ENCODE measurements around the gene ABCA10. TPM values are rescaled to one million over a fixed set of nuclear protein-coding genes. Genes with fewer than 3 reads are reported as not detected.
"Not testable (repeated sequence)": the region's sequence is repeated elsewhere in the genome, so short reads cannot be mapped to it uniquely, and the experiment has no call there.

The ABCA10 gene
- total RNA-seq, 1 donor from 2014 or later = 0.23 TPM

DNA sequence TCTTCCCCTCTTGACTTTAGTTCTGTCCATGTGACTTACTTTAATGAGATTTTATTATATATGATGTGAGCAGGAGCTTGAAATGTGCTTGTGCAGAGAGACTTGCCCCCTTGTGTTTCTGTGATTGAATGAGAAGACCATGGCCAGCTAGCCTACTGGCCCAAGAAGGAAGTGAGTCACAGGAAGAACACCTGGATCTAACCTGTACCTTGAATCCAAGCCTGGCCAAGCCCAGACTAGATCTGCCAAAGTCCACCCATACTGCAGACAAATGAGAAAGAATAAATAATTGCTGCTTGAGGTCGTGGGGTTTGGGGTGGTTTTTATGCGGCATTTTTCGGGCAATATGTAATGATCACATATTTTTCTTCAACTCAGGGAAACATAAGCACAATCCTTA lies 9.6 kb downstream of the ABCA10 start:
- Mint-ChIP-seq H3K4me1 (ENCODE audit: low read depth) (peaks cover 4% of the 10 kb centered on the region), H3K4me3 (ENCODE audit: low read depth) (no peak overlapping the region), H3K27me3 (ENCODE audit: low read depth) (peaks cover 2% of the 10 kb centered on the region), H3K27ac (no peak overlapping the region), H3K9me3 (no peaks in the 10 kb centered on the region), H3K36me3 (ENCODE audit: low read depth) (no peaks in the 10 kb centered on the region)
- DNase-seq (ENCODE audit: low spot score) = no peak
- intact Hi-C loops (cut with micrococcal nuclease) = no loop called here

DNA sequence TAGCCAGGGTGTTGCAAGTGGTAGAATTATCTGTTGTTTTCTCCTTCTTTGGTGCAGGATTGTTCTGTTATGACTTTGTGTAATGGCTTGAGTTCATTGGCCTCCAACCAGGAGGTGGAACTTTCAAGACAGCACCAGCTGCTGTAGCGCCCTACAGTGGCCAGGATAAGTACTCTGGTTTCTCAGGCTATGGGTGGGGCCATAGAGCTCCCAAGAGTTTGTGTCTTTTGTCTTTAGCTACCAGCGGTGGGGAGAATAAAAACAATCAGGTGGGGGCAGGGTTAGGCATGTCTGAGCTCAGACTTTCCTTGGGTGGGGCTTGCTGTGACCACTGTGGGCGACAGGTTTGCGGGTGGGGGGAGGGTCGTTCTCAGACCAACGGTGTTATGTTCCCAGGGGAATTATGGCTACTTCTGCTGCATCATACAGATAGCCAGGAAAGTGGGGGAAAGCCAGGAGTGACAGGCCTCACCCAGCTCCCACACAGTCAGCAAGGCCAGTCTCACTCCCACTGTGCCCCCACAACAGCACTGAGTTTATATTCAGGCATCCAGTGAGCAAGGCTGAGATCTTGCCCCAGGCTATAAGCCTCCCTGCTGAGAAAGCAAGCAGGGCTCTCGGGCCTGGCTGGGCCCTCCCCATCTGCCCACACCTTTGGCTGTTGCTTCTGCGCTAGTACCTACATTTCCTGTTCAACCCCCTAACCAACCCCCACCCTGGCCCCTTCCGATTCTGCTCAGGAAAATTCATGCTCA lies 15.4 kb downstream of the ABCA10 start:
- H3K36me3 Mint-ChIP-seq (ENCODE audit: low read depth) = no peaks in the 10 kb centered on the region
- no peaks in the 10 kb centered on the region for H3K9me3 Mint-ChIP-seq
- no peak overlapping the region for H3K4me3 Mint-ChIP-seq (ENCODE audit: low read depth)
- no peak for DNase-seq (ENCODE audit: low spot score)
- H3K27me3 Mint-ChIP-seq (ENCODE audit: low read depth) = no peaks in the 10 kb centered on the region
- H3K27ac Mint-ChIP-seq = no peak overlapping the region
- no peaks in the 10 kb centered on the region for H3K4me1 Mint-ChIP-seq (ENCODE audit: low read depth)
- intact Hi-C loops (cut with micrococcal nuclease) = no loop called here

DNA sequence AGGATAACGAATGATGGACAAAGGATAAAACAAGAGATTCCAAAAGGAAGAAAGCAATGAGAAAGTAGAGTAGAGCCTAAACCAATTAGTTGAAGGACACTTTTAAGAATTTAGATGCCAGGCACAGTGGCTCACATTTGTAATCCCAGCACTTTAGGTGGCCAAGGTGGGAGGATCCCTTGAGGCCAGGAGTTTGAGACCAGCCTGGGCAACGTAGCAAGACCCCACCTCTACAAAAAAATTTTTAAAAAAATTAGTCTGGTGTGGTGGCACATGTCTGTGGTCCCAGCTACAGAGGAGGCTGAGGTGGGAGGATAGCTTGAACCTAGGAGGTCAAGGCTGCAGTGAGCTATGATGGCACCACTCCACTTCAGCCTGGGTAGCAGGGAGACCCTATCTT lies 20.0 kb downstream of the ABCA10 start:
- no peaks in the 10 kb centered on the region for H3K27me3 Mint-ChIP-seq (ENCODE audit: low read depth)
- intact Hi-C loops (cut with micrococcal nuclease) = no loop called here
- no peaks in the 10 kb centered on the region for H3K9me3 Mint-ChIP-seq
- H3K27ac Mint-ChIP-seq = no peak overlapping the region
- no peaks in the 10 kb centered on the region for H3K4me1 Mint-ChIP-seq (ENCODE audit: low read depth)
- H3K36me3 Mint-ChIP-seq (ENCODE audit: low read depth) = no peaks in the 10 kb centered on the region
- H3K4me3 Mint-ChIP-seq (ENCODE audit: low read depth) = no peak overlapping the region
- DNase-seq (ENCODE audit: low spot score) = no peak

DNA sequence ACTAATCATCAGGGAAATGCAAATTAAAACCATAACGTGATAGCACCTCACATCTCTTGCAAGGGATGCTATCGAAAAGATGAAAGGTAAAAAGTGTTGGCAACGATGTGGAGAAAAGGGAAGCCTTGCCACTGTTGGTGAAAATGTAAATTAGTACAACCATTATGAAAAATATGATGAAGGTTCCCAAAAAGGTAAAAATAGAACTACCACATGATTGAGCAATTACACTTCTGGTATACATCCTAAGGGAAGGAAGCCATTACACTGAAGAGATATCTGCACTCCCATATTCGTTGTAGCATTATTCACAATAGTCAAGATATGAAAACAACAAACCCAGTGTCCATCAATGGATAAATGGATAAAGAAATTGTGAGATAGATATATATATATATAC lies 21.5 kb downstream of the ABCA10 start:
- H3K36me3 Mint-ChIP-seq (ENCODE audit: low read depth) = no peaks in the 10 kb centered on the region
- H3K4me1 Mint-ChIP-seq (ENCODE audit: low read depth) = no peaks in the 10 kb centered on the region
- intact Hi-C loops (cut with micrococcal nuclease) = no loop called here
- H3K9me3 Mint-ChIP-seq = no peaks in the 10 kb centered on the region
- no peak for DNase-seq (ENCODE audit: low spot score)
- no peak overlapping the region for H3K27ac Mint-ChIP-seq
- H3K4me3 Mint-ChIP-seq (ENCODE audit: low read depth) = no peak overlapping the region
- peaks cover 2% of the 10 kb centered on the region for H3K27me3 Mint-ChIP-seq (ENCODE audit: low read depth)

DNA sequence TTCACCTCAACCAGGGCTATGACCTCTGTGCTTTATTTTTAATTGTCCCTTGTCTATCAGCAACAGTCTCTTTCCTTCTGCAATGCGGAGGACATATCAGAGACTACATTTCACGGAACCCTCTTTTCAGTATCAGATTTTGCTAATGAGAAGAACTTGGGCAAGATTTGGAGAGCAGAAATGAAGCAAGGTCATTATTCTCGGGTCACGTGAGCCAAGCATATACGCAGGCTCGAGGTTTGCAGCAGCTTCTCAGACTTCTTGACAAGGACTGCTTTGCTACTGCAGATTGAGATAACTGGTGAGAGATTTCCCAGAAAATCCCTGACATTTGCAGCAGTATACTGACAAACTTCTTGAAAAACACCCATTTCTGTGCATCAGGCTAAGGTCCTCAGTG lies 30.4 kb downstream of the ABCA10 start:
- Mint-ChIP-seq H3K27ac (no peak overlapping the region), H3K27me3 (ENCODE audit: low read depth) (no peaks in the 10 kb centered on the region), H3K36me3 (ENCODE audit: low read depth) (no peaks in the 10 kb centered on the region), H3K9me3 (no peaks in the 10 kb centered on the region), H3K4me3 (ENCODE audit: low read depth) (no peak overlapping the region), H3K4me1 (ENCODE audit: low read depth) (no peaks in the 10 kb centered on the region)
- intact Hi-C loops (cut with micrococcal nuclease) = no loop called here
- no peak for DNase-seq (ENCODE audit: low spot score)

DNA sequence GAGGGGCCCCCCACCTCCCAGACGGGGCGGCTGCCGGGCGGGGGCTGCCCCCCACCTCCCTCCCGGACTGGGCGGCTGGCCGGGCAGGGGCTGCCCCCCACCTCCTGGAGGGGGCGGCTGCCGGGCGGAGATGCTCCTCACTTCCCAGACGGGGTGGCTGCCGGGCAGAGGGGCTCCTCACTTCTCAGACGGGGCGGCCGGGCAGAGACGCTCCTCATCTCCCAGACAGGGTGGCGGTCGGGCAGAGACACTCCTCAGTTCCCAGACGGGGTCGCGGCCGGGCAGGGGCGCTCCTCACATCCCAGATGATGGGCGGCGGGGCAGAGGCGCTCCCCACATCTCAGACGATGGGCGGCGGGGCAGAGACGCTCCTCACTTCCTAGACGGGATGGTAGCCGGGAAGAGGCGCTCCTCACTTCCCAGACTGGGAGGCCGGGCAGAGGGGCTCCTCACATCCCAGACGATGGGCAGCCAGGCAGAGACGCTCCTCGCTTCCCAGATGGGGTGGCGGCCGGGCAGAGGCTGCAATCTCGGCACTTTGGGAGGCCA lies 32.4 kb downstream of the ABCA10 start:
- H3K9me3 Mint-ChIP-seq; H3K27ac Mint-ChIP-seq; intact Hi-C loops (cut with micrococcal nuclease); DNase-seq (ENCODE audit: low spot score); H3K4me3 Mint-ChIP-seq (ENCODE audit: low read depth); H3K27me3 Mint-ChIP-seq (ENCODE audit: low read depth); H3K36me3 Mint-ChIP-seq (ENCODE audit: low read depth); H3K4me1 Mint-ChIP-seq (ENCODE audit: low read depth): not testable (repeated sequence)

DNA sequence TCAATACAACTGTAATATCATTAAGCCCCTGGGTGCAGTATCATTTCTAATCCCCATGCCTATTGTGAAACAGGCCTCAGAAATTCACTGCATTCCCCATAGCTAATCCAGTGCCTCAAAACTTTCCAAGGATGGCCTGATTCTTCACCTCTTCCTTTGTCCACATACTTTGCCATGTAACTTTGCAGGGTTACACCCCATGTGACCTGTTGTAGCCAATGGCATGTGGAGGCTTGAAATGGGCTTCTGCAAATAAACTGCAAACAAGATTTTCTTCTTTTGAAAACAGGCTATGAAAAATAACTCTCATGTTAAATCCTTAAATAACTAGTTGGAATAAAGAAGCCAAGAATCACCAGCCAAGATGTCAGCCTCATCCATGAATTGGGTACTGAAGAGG lies 35.9 kb downstream of the ABCA10 start:
- intact Hi-C loops (cut with micrococcal nuclease) = no loop called here
- H3K36me3 Mint-ChIP-seq (ENCODE audit: low read depth) = no peaks in the 10 kb centered on the region
- H3K27ac Mint-ChIP-seq = no peak overlapping the region
- no peaks in the 10 kb centered on the region for H3K27me3 Mint-ChIP-seq (ENCODE audit: low read depth)
- H3K9me3 Mint-ChIP-seq = no peaks in the 10 kb centered on the region
- no peaks in the 10 kb centered on the region for H3K4me1 Mint-ChIP-seq (ENCODE audit: low read depth)
- H3K4me3 Mint-ChIP-seq (ENCODE audit: low read depth) = no peak overlapping the region
- DNase-seq (ENCODE audit: low spot score) = no peak

DNA sequence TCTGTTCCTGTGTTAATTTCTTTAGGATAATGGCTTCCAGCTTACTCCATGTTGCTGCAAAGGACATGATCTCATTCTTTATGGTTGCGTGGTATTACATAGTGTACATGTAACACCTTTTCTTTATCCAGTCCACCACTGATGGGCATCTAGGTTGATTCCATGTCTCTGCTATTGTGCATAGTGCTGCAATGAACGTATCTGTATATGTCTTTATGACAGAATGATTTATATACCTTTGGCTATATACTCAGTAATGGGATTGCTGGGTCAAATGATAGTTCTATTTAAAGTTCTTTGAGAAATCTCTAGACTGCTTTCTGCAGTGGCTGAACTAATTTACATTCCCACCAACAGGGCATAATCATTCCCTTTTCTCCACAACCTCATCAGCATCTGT lies 39.8 kb downstream of the ABCA10 start:
- intact Hi-C loops (cut with micrococcal nuclease) = no loop called here
- no peak overlapping the region for H3K27ac Mint-ChIP-seq
- no peaks in the 10 kb centered on the region for H3K27me3 Mint-ChIP-seq (ENCODE audit: low read depth)
- no peak for DNase-seq (ENCODE audit: low spot score)
- H3K4me3 Mint-ChIP-seq (ENCODE audit: low read depth) = no peak overlapping the region
- H3K4me1 Mint-ChIP-seq (ENCODE audit: low read depth) = no peaks in the 10 kb centered on the region
- H3K36me3 Mint-ChIP-seq (ENCODE audit: low read depth) = no peaks in the 10 kb centered on the region
- no peaks in the 10 kb centered on the region for H3K9me3 Mint-ChIP-seq

DNA sequence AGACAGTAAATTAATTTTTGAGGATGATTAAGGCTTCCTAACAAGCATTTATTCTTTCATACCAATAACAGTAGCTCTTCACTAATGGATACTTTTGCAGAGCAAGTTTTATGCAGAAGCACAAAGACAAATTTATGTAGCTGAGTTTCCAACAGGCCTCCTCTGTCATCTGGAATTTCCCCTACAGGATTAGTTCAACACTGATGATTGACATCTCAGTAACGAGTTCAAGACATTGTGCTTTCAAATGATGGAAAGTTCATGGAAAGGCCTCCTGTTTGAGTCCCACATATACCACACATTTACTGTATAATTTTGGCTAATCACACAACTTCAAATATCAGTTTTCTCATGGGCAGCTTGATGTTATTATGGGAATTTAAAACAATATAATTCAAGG lies 40.6 kb downstream of the ABCA10 start:
- no peak for DNase-seq (ENCODE audit: low spot score)
- Mint-ChIP-seq H3K36me3 (ENCODE audit: low read depth) (no peaks in the 10 kb centered on the region), H3K27me3 (ENCODE audit: low read depth) (no peaks in the 10 kb centered on the region), H3K27ac (no peak overlapping the region), H3K4me3 (ENCODE audit: low read depth) (no peak overlapping the region), H3K9me3 (no peaks in the 10 kb centered on the region), H3K4me1 (ENCODE audit: low read depth) (no peaks in the 10 kb centered on the region)
- intact Hi-C loops (cut with micrococcal nuclease) = no loop called here

DNA sequence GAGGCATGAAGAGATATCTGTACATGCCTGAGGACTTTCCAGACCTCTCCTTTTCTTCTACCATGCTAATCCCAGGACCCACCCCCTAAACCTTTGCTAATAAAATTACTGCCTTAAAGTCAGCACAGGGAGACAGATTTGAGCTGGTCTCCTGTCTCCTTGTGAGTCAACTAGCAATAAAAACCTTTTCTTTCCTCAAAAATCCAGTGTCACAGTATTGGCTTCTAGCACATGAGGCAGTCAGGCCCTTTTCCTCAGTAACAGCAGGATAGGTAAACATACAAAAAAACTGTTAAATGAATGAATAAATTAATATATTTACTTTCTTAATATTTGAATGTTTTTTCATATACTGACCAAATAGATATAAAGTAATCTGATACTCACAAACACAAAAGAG lies 41.3 kb downstream of the ABCA10 start:
- no peak for DNase-seq (ENCODE audit: low spot score)
- Mint-ChIP-seq H3K9me3 (no peaks in the 10 kb centered on the region), H3K4me1 (ENCODE audit: low read depth) (no peaks in the 10 kb centered on the region), H3K27ac (no peak overlapping the region), H3K4me3 (ENCODE audit: low read depth) (no peak overlapping the region), H3K27me3 (ENCODE audit: low read depth) (no peaks in the 10 kb centered on the region), H3K36me3 (ENCODE audit: low read depth) (no peaks in the 10 kb centered on the region)
- intact Hi-C loops (cut with micrococcal nuclease) = no loop called here

DNA sequence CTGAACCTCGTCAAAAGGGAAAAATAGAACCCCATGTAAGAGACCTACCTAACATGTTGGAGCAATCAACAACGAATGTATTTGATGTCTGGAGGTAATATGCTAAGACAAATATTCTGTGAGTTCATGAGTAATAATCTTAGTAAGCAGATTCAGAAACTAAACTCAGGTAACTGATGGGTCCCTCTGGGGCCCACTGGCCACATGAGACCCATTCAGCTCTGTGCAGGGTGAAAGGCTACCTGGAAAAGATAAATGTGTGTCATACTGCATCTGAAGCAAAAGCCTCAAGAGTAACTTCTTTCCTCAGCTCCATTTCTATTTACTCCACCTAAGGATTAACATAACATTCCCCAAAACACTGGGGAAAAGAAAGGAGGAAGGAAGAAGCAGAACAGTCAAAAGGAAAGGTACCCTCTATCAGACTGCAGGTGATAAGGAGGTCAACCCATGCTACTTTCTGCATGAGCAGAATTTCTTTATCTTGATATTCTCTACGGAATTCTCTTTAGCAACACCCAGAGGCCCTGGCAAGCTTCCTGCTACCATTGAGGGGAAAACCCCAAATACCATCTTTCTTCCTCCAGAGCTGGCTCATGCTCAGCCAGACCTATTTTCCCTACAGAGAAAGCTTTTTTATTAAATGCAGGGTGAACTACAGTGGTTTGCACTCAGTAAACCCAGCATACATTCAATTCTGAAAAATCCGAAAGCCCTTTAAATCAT lies 49.2 kb downstream of the ABCA10 start:
- H3K36me3 Mint-ChIP-seq (ENCODE audit: low read depth) = no peaks in the 10 kb centered on the region
- no peak for DNase-seq (ENCODE audit: low spot score)
- no peak overlapping the region for H3K27ac Mint-ChIP-seq
- intact Hi-C loops (cut with micrococcal nuclease) = no loop called here
- no peak overlapping the region for H3K4me3 Mint-ChIP-seq (ENCODE audit: low read depth)
- no peaks in the 10 kb centered on the region for H3K9me3 Mint-ChIP-seq
- H3K4me1 Mint-ChIP-seq (ENCODE audit: low read depth) = no peaks in the 10 kb centered on the region
- no peaks in the 10 kb centered on the region for H3K27me3 Mint-ChIP-seq (ENCODE audit: low read depth)

DNA sequence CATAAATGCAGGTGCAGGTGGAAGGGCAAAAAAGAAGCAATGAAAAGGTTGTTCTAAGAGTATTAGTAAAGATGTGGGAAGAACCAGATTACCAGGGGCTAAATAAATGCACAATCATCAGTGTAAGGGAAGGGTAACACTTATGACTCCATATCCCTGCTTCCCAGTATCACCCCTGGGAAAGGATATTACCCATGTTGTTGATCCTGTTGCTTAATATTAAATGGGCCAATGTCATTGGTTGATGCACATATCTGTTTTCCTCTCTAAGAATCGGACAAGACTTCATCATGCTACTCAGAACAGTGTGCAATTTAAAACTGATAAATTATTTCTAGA lies 52.2 kb downstream of the ABCA10 start:
- Mint-ChIP-seq H3K27me3 (ENCODE audit: low read depth) (no peaks in the 10 kb centered on the region), H3K4me3 (ENCODE audit: low read depth) (no peak overlapping the region), H3K4me1 (ENCODE audit: low read depth) (no peaks in the 10 kb centered on the region), H3K9me3 (no peaks in the 10 kb centered on the region), H3K36me3 (ENCODE audit: low read depth) (no peaks in the 10 kb centered on the region), H3K27ac (no peak overlapping the region)
- intact Hi-C loops (cut with micrococcal nuclease) = no loop called here
- no peak for DNase-seq (ENCODE audit: low spot score)

DNA sequence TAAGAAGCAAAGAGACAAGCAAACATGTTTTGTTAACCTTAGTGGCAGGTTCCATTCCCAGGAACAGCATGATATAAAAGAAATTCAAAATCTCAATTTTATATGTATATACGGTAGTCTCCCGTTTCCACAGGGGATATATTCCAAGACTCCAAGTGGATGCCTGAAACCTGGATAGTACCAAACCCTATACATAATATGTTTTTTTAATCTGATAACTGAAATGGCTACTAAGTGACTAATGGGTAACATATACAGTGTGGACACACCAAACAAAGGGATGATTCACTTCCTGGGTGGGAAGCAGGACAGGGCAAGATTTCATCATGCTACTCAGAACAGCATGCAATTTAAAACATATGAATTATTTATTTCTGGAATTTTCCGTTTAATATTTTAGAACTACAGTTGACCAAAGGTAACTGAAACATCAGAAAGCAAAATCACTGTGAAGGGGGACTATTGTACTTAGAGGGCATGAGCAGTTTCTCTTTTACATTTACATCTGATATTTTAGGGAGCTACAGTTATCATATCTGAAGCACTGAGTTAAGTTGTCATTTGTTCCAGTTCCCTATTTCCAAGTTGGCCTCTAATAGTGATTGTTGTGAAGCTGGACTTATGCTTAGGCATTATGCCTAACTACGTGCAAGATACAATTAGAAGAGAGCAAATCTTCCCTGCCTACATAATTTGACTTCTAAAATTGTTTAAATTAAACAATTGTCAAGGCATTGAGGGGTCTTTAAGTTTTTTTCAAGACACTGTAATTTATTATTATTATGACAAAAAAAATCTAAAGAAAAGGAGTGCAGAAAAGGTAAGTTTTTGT lies 52.8 kb downstream of the ABCA10 start:
- Mint-ChIP-seq H3K9me3 (no peaks in the 10 kb centered on the region), H3K36me3 (ENCODE audit: low read depth) (no peaks in the 10 kb centered on the region), H3K4me1 (ENCODE audit: low read depth) (no peaks in the 10 kb centered on the region), H3K27me3 (ENCODE audit: low read depth) (no peaks in the 10 kb centered on the region), H3K4me3 (ENCODE audit: low read depth) (no peak overlapping the region), H3K27ac (no peak overlapping the region)
- DNase-seq (ENCODE audit: low spot score) = no peak
- intact Hi-C loops (cut with micrococcal nuclease) = no loop called here
